Subcutaneous adipose tissue (tissue), 4 donors: ENCODE data around the gene BTN3A1. TPM values are rescaled to one million over a fixed set of nuclear protein-coding genes. Genes with fewer than 3 reads are reported as not detected.

Experiments
- CTCF ChIP-seq: fragments of 450-650 bp; IDR thresholded peaks from one replicate; pipeline ENCODE4 v1.5.1; 2016; ENCODE audit warnings: low read depth, mild to moderate bottlenecking, control low read depth, antibody characterized with exemption, moderate library complexity
- total RNA-seq, 4 donors: library from RNA; depleted of rRNA; stranded (reverse); fragments of >200 nt; gene quantifications; one replicate each; pipeline ENCODE4 v1.1.0, GENCODE V29; 2016

BTN3A1 gene
- total RNA-seq, 4 donors from 2014 or later: 9.6 to 25.2 (median 16.5) TPM

GRCh38 chr6:26383624-26384417 lies 18.3 kb upstream of the BTN3A1 start:
- no peak for TF ChIP-seq CTCF

GRCh38 chr6:26385734-26386125 lies 16.3 kb upstream of the BTN3A1 start:
- no peak for TF ChIP-seq CTCF

GRCh38 chr6:26387565-26387964 lies 14.5 kb upstream of the BTN3A1 start:
- no peak for TF ChIP-seq CTCF

GRCh38 chr6:26388014-26388413 lies 14.1 kb upstream of the BTN3A1 start:
- no peak for TF ChIP-seq CTCF

- TF ChIP-seq CTCF: no peak
These were observed 13.6 kb upstream of the BTN3A1 start for GRCh38 chr6:26388441-26388840.

- no peak for TF ChIP-seq CTCF
These were observed 12.7 kb upstream of the BTN3A1 start for GRCh38 chr6:26389349-26389894.

- TF ChIP-seq CTCF: no peak
These were observed 11.5 kb upstream of the BTN3A1 start for GRCh38 chr6:26390531-26390930.
